ENCODE measurements around the gene MMP28. TPM values are rescaled to one million over a fixed set of nuclear protein-coding genes. Genes with fewer than 3 reads are reported as not detected.

The MMP28 gene
- total RNA-seq, 2 experiments from 2014 or later: not detected

GRCh38 chr17:35793257-35793656 lies 2.2 kb downstream of the MMP28 start:
- no peak overlapping the region for H3K27ac ChIP-seq (ENCODE audit: low read depth, low read length, poor library complexity, severe bottlenecking)
- BruUV-seq (replicated peaks): no TSS peak
- H3K4me3 ChIP-seq (ENCODE audit: low read depth, low read length, poor library complexity, severe bottlenecking): no peak overlapping the region
- H4K20me1 ChIP-seq (ENCODE audit: insufficient read depth, low read length): no peaks in the 10 kb centered on the region
- H3K36me3 ChIP-seq (ENCODE audit: insufficient read depth, low read length): no peaks in the 10 kb centered on the region
- no peaks in the 10 kb centered on the region for H3K9me2 ChIP-seq (ENCODE audit: insufficient read depth, low read length)
- H3K4me2 ChIP-seq (ENCODE audit: low read length): no peak overlapping the region
- DNase-seq (ENCODE audit: low spot score): no peak
- ChIA-PET POLR2A (interaction anchor here (0.7 kb wide), 1 partner anchor 107 kb away, joined by 4 read pairs; no protein-coding TSS in a partner anchor), CTCF (ENCODE audit: unreplicated experiment) (no interaction called here)
- H3K79me2 ChIP-seq (ENCODE audit: insufficient read depth, low read depth, low read length): no peaks in the 10 kb centered on the region
- no peaks in the 10 kb centered on the region for H3K4me1 ChIP-seq (ENCODE audit: insufficient read depth, low read length, poor library complexity, severe bottlenecking)
- no peak overlapping the region for H2AFZ ChIP-seq (ENCODE audit: low read length)
- TF ChIP-seq CTCF (conservative IDR thresholded peaks at IDR 0.05; ENCODE audit: low read length): no peak
- no peak for TF ChIP-seq EZH2phosphoT487 (IDR thresholded peaks at IDR 0.05; ENCODE audit: borderline replicate concordance, low read depth, low read length)
- intact Hi-C loops (cut with micrococcal nuclease; ENCODE audit: unreplicated experiment): no loop called here
- no peaks in the 10 kb centered on the region for H3K9me3 ChIP-seq (ENCODE audit: low read length)

GRCh38 chr17:35791681-35792350 lies 3.6 kb downstream of the MMP28 start:
- no peak for DNase-seq (ENCODE audit: low spot score)
- H3K9me3 ChIP-seq (ENCODE audit: low read length): no peaks in the 10 kb centered on the region
- POLR2A ChIA-PET: no interaction called here
- H3K36me3 ChIP-seq (ENCODE audit: insufficient read depth, low read length): no peaks in the 10 kb centered on the region
- no TSS peak for BruUV-seq (replicated peaks)
- intact Hi-C loops (cut with micrococcal nuclease; ENCODE audit: unreplicated experiment): no loop called here
- no peaks in the 10 kb centered on the region for H3K4me1 ChIP-seq (ENCODE audit: insufficient read depth, low read length, poor library complexity, severe bottlenecking)
- H3K79me2 ChIP-seq (ENCODE audit: insufficient read depth, low read depth, low read length): no peaks in the 10 kb centered on the region
- CTCF ChIA-PET (ENCODE audit: unreplicated experiment): no interaction called here
- no peak overlapping the region for H2AFZ ChIP-seq (ENCODE audit: low read length)
- H3K27ac ChIP-seq (ENCODE audit: low read depth, low read length, poor library complexity, severe bottlenecking): no peak overlapping the region
- no peak overlapping the region for H3K4me3 ChIP-seq (ENCODE audit: low read depth, low read length, poor library complexity, severe bottlenecking)
- H3K4me2 ChIP-seq (ENCODE audit: low read length): no peak overlapping the region
- TF ChIP-seq EZH2phosphoT487 (IDR thresholded peaks at IDR 0.05; ENCODE audit: borderline replicate concordance, low read depth, low read length) (no peak), CTCF (conservative IDR thresholded peaks at IDR 0.05; ENCODE audit: low read length) (no peak)
- H3K9me2 ChIP-seq (ENCODE audit: insufficient read depth, low read length): no peaks in the 10 kb centered on the region
- H4K20me1 ChIP-seq (ENCODE audit: insufficient read depth, low read length): no peaks in the 10 kb centered on the region

GRCh38 chr17:35790841-35791240 lies 4.6 kb downstream of the MMP28 start:
- no peak for TF ChIP-seq CTCF (conservative IDR thresholded peaks at IDR 0.05; ENCODE audit: low read length)
- TF ChIP-seq EZH2phosphoT487 (IDR thresholded peaks at IDR 0.05; ENCODE audit: borderline replicate concordance, low read depth, low read length): no peak
- Histone ChIP-seq H2AFZ (ENCODE audit: low read length) (no peak overlapping the region), H3K4me2 (ENCODE audit: low read length) (no peak overlapping the region), H3K4me3 (ENCODE audit: low read depth, low read length, poor library complexity, severe bottlenecking) (no peak overlapping the region), H3K9me3 (ENCODE audit: low read length) (no peaks in the 10 kb centered on the region), H3K36me3 (ENCODE audit: insufficient read depth, low read length) (no peaks in the 10 kb centered on the region), H3K27ac (ENCODE audit: low read depth, low read length, poor library complexity, severe bottlenecking) (no peak overlapping the region), H4K20me1 (ENCODE audit: insufficient read depth, low read length) (no peaks in the 10 kb centered on the region), H3K79me2 (ENCODE audit: insufficient read depth, low read depth, low read length) (no peaks in the 10 kb centered on the region), H3K4me1 (ENCODE audit: insufficient read depth, low read length, poor library complexity, severe bottlenecking) (no peaks in the 10 kb centered on the region), H3K9me2 (ENCODE audit: insufficient read depth, low read length) (no peaks in the 10 kb centered on the region)
- no peak for DNase-seq (ENCODE audit: low spot score)
- intact Hi-C loops (cut with micrococcal nuclease; ENCODE audit: unreplicated experiment): no loop called here
- no TSS peak for BruUV-seq (replicated peaks)
- CTCF ChIA-PET (ENCODE audit: unreplicated experiment): no interaction called here
- POLR2A ChIA-PET: no interaction called here
